ENCODE data around the gene TMTC1.
"Not testable (repeated sequence)": the region's sequence is repeated elsewhere in the genome, so short reads cannot be mapped to it uniquely, and the experiment has no call there.

Gene TMTC1

DNA sequence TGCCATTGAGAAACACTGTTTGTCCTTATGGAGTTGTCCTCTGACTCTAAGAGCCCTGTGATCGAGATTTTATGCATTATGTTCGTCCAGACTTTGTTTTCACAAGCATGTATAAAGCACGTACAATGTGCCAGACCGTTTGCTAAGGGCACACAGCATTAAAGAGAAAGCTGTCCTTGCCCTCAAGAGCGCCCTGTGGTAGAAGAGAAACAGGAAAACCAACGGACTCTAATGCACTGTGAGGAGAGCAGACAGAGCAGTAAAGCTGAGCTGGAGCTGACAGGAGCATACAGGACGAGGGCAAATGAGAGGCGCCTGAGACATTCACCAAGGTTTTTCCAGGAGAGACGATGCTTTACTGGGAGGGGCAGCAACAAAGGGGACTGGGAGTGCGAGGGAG lies 220.1 kb downstream of the TMTC1 start:
- no peak for DNase-seq

DNA sequence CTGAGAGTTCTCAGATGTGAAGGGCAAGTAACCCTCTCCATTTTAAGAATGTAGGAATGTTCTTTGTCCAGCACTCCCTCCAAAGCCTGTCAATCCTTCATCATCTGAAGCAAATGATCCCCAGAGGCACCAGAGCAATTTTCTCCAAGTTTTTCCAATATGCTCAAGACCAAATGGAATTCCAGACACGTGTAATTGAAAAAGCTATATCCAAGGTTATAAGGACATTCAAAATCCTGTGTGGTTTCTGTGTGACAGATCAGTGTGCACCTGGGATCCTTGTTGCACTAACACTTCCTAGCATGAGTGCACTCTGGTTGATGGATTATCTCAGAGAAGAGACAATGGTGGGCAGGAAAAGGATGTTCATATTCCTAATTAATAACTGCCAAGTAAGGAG lies 220.7 kb downstream of the TMTC1 start:
- DNase-seq = no peak

- DNase-seq = no peak
Observed at GRCh38 chr12:29562110-29562804, 221.5 kb downstream of the TMTC1 start.

DNA sequence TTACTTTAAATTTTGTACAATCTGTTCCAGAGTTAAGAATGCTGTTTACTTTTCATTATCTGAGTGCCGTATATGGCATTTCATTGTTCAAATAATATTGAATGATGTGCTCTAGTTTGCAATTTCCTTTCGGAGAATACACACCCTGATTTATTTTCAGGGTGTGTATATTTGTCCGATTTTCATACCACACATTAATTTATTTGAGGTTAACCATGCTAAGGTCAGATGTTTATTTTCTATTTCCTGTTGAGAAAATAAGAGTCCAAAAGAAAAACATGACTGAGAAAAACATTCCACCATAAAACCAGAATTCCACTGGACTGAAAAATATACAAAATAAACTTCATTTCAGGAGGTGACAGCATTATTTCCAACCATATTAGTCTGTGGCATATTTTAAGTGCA lies 222.1 kb downstream of the TMTC1 start:
- DNase-seq = no peak

- no peak for DNase-seq
Observed at GRCh38 chr12:29559198-29559597, 224.5 kb downstream of the TMTC1 start.

DNA sequence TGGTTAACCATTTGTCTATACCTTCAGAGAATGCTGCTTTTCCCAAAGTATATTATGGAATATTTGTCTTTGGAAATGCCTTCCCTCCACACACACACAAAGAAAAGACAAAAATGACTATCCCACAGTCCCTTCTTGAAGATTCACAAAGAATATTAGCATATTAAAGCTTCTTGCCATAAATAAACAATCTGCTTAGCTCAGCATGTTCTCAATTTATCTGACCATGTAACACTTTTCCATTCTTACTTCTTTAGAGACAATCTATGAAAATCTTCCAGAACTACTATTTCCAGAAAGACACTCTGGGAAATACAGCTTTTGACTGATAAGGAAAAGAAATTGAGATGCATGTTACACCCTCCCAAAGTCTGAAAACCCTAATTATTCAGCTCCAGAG lies 227.4 kb downstream of the TMTC1 start:
- DNase-seq = no peak

- DNase-seq = not testable (repeated sequence)
Observed at GRCh38 chr12:29555451-29555850, 228.3 kb downstream of the TMTC1 start.

GRCh38 chr12:29552994-29553748 lies 230.6 kb downstream of the TMTC1 start:
- no peak for DNase-seq

- DNase-seq = peak; percentile 23
Observed at GRCh38 chr12:29552324-29552927, 231.3 kb downstream of the TMTC1 start.

DNA sequence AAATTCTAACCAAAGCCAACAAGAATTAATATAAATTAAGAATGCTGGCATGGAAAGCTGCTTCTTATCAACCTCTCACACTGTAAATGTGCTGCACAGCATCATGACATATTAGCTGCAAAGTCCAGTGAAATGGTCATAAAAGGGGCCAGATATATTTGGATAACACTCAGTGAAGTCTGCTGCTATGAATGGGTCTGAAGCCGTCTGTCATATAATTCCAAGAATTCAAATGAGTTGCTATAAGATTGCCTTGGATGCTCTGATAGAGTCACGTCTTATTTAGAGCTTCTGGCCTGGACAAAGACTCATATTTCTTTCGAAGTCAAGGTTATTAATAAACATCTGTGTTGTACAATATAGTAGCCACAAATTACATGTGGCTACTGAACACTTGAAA lies 231.9 kb downstream of the TMTC1 start:
- DNase-seq = no peak

DNA sequence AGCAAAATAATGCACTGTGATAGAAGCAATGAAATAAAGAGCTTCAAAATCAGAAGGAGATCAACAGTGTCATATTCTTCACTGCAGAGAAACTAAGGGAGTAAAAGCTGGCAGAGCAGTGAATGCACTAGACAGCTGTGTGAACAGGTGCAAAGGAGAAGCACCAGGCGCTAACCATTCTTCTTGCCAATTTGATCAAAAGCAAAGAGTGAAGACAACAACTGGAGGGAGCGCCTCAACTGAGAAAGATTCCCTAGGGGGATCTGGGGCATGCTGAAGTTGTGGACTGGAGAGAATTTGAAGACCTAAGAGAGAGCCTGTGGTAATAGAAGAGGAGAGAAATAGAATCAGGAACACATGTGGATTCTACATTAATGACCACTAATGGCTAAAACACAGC lies 235.9 kb downstream of the TMTC1 start:
- DNase-seq = peak; percentile 71

DNA sequence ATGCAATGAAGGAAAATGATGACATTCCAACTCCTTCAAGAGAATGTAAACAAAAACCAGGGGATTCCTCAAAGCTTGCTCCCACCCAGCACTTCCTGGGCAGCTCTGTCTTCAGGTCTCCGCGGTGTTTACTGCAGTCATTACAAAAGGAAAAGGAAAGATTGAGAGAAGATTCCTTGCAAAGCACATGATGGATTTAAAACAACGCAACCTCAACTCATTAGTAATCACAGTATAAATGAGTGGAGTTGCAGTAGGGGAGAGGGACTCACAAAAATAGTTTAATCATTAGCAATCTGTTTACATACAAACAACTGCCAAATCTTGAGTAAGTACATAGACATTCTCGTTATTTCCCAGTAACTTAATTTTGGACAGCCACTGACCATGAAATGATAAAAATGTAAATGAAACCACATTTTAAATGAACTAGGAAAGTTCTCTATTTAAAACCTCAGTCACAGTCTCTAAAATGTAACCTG lies 236.6 kb downstream of the TMTC1 start:
- no peak for DNase-seq

DNA sequence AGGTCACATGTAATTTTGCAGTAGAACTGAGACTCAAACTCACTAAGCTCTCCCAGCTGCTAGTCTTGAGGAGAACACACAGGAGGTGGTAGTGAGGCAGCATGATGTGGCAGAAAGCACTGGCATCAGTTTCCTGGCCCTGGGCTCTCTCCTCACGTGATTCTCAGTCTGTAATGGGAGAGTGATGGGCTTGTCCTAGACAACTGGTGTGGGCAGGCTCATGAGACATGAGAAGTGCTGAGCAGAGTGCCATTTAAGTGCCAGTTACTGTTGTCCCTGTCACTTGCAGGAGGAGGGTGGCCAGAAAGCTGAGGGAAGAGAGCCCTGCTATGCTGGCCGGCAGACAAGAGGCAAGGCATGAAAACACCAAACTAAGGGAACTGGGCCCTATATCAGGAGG lies 237.7 kb downstream of the TMTC1 start:
- no peak for DNase-seq

DNA sequence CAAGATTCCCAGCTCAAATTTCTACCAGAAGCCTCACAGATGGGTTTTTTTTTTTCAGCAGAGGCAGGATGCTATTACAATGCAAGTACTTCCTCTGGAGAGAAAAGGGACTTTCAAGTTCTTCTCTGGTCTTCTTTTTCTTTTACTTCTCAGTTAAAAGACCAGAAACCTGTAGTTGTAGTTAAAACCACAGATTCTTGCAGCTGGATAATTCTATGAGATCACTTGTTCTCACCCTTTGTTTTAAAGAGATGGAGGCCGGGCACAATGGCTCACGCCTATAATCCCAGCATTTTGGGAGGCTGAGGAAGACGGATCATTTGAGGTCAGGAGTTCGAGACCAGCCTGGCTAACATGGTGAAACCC lies 238.7 kb downstream of the TMTC1 start:
- DNase-seq = no peak

DNA sequence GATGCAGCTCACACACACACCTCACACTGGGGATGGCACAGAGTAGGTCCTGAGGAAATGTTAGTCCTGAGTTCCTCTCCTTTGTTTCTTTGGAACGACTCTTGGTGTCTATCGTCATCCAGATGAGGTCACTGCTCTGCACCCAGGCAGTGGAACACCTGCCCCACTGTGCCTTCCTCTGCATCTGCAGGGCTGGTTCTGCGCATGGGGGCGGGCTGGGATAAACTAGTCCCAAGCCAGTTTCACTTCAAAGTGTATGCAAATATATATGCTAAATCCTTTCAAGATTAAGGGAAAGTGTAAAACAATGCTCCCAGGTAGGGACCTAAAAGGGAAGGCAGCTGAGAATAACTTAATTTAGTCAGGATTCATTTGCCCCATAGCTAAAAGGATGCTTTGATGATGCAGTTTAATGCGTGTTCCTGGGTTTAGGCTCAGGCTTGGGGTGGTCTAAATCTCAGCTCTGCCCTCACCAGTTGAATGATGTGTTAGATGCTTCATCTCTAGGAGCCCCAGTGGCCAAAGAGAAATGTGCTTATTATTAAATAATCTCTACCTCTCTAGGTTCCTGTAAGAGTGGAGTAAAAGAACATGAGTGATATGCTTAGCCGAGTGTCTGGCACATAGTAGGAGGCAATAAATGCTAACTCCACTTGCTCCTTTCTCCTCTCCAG lies 239.2 kb downstream of the TMTC1 start:
- DNase-seq = no peak

GRCh38 chr12:29543036-29543435 lies 240.7 kb downstream of the TMTC1 start:
- DNase-seq = no peak

DNA sequence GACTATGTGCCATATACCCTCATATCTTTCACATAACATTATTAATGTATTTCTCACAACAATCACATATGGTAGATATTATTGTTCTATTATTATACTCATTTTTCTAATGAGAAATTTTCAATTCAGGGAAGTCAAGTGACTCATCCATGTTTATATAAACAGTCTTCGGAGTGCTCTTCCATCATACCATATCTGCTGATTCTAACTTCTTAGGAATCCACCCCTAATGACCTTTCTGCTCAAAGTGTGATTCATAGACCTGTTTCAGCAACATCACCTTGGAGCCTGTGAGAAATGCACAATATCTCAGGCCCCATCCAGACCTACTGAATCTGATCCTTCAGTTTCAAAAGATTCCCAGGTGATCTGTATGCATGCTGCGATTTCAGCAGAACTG lies 246.4 kb downstream of the TMTC1 start:
- no peak for DNase-seq

DNA sequence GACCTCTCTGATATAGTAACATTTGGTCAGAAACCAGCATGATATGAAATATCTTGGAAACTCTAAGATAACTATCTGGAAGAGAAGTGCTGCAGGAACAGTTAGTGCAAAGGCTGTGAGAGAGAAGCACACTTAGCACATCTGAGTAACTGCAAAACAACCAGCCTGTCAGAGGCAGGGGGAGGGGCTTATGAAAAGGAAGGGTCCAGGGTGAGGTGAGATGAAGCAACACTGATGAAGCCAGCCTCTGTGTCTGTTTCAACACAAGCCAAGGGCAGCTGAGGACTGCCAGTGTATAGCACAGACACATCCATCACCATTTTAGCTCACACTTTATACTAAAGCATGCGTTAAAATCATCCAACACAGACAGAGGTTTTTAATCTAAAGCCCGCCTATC lies 248.8 kb downstream of the TMTC1 start:
- DNase-seq = no peak

DNA sequence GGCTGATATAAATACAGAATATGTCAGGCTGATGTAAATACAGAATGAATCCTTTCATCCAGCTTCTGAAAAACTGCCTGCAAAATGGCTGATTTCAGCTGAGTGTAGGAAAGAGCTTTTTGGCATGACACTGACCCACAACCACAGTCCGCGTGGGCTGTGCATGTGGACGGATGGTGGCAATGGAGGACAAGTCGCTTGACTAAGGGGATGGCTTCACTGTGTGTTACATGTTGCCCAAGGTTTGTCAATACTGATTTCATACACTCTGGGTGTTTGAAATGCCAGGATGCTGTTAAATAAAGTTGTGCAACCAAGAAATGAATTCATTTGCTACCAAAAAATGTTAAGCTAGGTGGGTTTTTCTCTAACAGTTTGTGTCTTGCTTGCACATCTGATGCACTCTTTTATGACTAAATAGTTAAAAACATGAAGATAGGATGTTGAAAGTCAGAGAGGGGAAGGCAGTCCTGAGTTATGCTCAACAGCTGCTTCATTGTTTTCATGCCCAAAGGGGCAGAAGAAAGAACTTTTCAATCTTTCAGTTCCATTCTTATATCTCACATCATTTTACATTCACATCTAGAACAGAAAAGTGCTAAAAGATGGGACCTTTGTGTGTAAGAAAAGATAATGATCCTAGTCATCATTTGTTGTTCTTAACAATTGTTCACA lies 249.8 kb downstream of the TMTC1 start:
- DNase-seq = no peak

DNA sequence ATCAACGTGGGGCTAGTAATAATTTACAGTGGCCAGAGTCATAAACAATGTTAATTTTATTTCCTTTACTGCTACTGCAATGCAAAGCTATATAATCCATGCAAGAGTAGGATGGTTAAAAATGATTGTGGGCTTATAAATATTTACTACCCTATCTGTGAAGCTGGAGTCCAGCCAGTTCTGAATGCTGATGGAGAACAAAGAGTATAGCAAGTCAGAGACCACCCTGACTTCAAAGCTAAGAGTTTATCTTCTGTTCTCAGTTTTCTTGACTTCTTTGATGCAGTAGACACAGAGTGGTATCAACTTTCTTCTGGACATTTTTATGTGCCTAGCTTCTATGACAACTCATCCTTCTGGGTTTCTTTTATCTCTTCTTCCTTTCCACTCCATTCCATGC lies 252.3 kb downstream of the TMTC1 start:
- DNase-seq = no peak

DNA sequence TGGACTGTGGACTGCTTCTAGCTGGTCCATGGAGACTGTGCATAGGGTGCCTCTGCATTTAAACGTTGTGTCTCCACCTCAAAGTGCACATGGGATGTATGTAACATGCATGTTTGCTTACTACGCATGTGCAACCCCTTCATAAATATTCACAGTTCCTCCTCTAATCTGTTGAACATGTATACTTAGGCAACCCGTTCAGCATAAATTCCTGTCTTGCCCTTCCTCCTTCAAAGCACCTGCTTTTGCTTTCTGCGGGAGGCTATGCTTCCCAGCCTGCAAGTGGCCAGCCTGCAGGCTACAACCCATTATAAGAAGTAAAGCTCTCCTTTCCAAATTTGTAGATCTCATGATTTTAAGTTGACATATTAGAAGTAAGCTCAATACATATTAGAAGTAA lies 253.3 kb downstream of the TMTC1 start:
- no peak for DNase-seq

GRCh38 chr12:29528161-29528560 lies 255.6 kb downstream of the TMTC1 start:
- DNase-seq = no peak

GRCh38 chr12:29521951-29522350 lies 261.8 kb downstream of the TMTC1 start:
- no peak for DNase-seq
